ENCODE data around the gene KCNIP1.

KCNIP1 gene

GRCh38 chr5:170484459-170484831, 19.4 kb upstream of the KCNIP1 start:
- H3K9me3 Mint-ChIP-seq: no peaks in the 10 kb centered on the region
- peaks cover 42% of the 10 kb centered on the region for H3K4me1 Mint-ChIP-seq
- no peak for TF ChIP-seq CTCF (IDR thresholded peaks at IDR 0.05; ENCODE audit: unreplicated experiment in 3 of 3)
- peak overlapping the region in 1 of 3 experiments; percentile 17 for H3K27ac Mint-ChIP-seq
- H3K27me3 Mint-ChIP-seq (ENCODE audit: low read depth): peaks cover 26% of the 10 kb centered on the region
- H3K36me3 Mint-ChIP-seq (ENCODE audit: low read depth): no peaks in the 10 kb centered on the region
- no peak overlapping the region for H3K4me3 Mint-ChIP-seq

- Mint-ChIP-seq H3K27ac (peak overlapping the region in 1 of 3 experiments; percentile 17), H3K9me3 (no peaks in the 10 kb centered on the region), H3K27me3 (ENCODE audit: low read depth) (peaks cover 27% of the 10 kb centered on the region), H3K4me3 (no peak overlapping the region), H3K36me3 (ENCODE audit: low read depth) (no peaks in the 10 kb centered on the region), H3K4me1 (peaks cover 42% of the 10 kb centered on the region)
- TF ChIP-seq CTCF (IDR thresholded peaks at IDR 0.05; ENCODE audit: unreplicated experiment in 3 of 3): no peak
Observed at GRCh38 chr5:170484847-170485615, 18.8 kb upstream of the KCNIP1 start.

GRCh38 chr5:170485616-170485911, 18.3 kb upstream of the KCNIP1 start:
- Mint-ChIP-seq H3K36me3 (ENCODE audit: low read depth) (no peaks in the 10 kb centered on the region), H3K4me3 (no peak overlapping the region), H3K27ac (peak overlapping the region in 1 of 3 experiments; percentile 11), H3K4me1 (peaks cover 44% of the 10 kb centered on the region), H3K9me3 (no peaks in the 10 kb centered on the region), H3K27me3 (ENCODE audit: low read depth) (peaks cover 27% of the 10 kb centered on the region)
- no peak for TF ChIP-seq CTCF (IDR thresholded peaks at IDR 0.05; ENCODE audit: unreplicated experiment in 3 of 3)

- TF ChIP-seq CTCF (IDR thresholded peaks at IDR 0.05; ENCODE audit: unreplicated experiment in 3 of 3): no peak
- peak overlapping the region in 1 of 3 experiments; percentile 37 for H3K27ac Mint-ChIP-seq
- no peaks in the 10 kb centered on the region for H3K9me3 Mint-ChIP-seq
- H3K27me3 Mint-ChIP-seq (ENCODE audit: low read depth): peaks cover 27% of the 10 kb centered on the region
- H3K36me3 Mint-ChIP-seq (ENCODE audit: low read depth): no peaks in the 10 kb centered on the region
- no peak overlapping the region for H3K4me3 Mint-ChIP-seq
- H3K4me1 Mint-ChIP-seq: peaks cover 52% of the 10 kb centered on the region
Observed at GRCh38 chr5:170486371-170486770, 17.4 kb upstream of the KCNIP1 start.

GRCh38 chr5:170488570-170488969, 15.2 kb upstream of the KCNIP1 start:
- peaks cover 42% of the 10 kb centered on the region for H3K4me1 Mint-ChIP-seq
- no peaks in the 10 kb centered on the region for H3K9me3 Mint-ChIP-seq
- H3K36me3 Mint-ChIP-seq (ENCODE audit: low read depth): no peaks in the 10 kb centered on the region
- peaks cover 20% of the 10 kb centered on the region for H3K27me3 Mint-ChIP-seq (ENCODE audit: low read depth)
- H3K27ac Mint-ChIP-seq: peak overlapping the region in 2 of 3 experiments; percentile 16 to 19
- no peak overlapping the region for H3K4me3 Mint-ChIP-seq
- TF ChIP-seq CTCF (IDR thresholded peaks at IDR 0.05; ENCODE audit: unreplicated experiment in 3 of 3): no peak

- peak overlapping the region in 1 of 3 experiments; percentile 19 for H3K27ac Mint-ChIP-seq
- H3K27me3 Mint-ChIP-seq (ENCODE audit: low read depth): peaks cover 21% of the 10 kb centered on the region
- no peaks in the 10 kb centered on the region for H3K36me3 Mint-ChIP-seq (ENCODE audit: low read depth)
Observed at GRCh38 chr5:170489199-170489598, 14.6 kb upstream of the KCNIP1 start.

More at GRCh38 chr5:170489199-170489598, 14.6 kb upstream of the KCNIP1 start:
- H3K4me3 Mint-ChIP-seq: no peak overlapping the region
- TF ChIP-seq CTCF (IDR thresholded peaks at IDR 0.05; ENCODE audit: unreplicated experiment in 3 of 3): no peak
- H3K9me3 Mint-ChIP-seq: no peaks in the 10 kb centered on the region
- H3K4me1 Mint-ChIP-seq: peaks cover 39% of the 10 kb centered on the region
